CD4-positive, CD25-positive, alpha-beta regulatory T cell (primary cell): ENCODE results near the gene CLDN8. TPM values are rescaled to one million over a fixed set of nuclear protein-coding genes. Genes with fewer than 3 reads are reported as not detected.

Experiments used
- ATAC-seq, 2 donors: fragments of 150-1000 bp; cut with Tn5 transposase; one replicate each; pipeline ENCODE4 v1.10.0; 2021; ENCODE audit warnings: low read depth in 2 of 2, moderate number of reproducible peaks in 2 of 2, moderate library complexity in 1 of 2
- DNase-seq, 3 donors: peaks; one replicate each; pipeline versions ENCODE4 v3.0.0 to v3.0.0-alpha.2; 2012 to 2022; ENCODE audit warnings: mixed read lengths in 1 of 3
- H3K27ac ChIP-seq: one replicate; pipeline ENCODE4 v1.7.0; 2013; ENCODE audit warnings: mild to moderate bottlenecking, low read length; ENCODE audit not compliant: insufficient read depth, poor library complexity, severe bottlenecking
- H3K27me3 ChIP-seq: one replicate; pipeline ENCODE4 v1.7.0; 2013; ENCODE audit warnings: low read length; ENCODE audit not compliant: control insufficient read depth, insufficient read depth
- H3K36me3 ChIP-seq: one replicate; pipeline ENCODE4 v1.7.0; 2013; ENCODE audit warnings: mild to moderate bottlenecking, low read length, moderate library complexity; ENCODE audit not compliant: control insufficient read depth, insufficient read depth
- H3K4me1 ChIP-seq: 2 replicates; pipeline ENCODE4 v1.7.0; 2013; ENCODE audit warnings: mild to moderate bottlenecking, low read length; ENCODE audit not compliant: insufficient read depth, control insufficient read depth, poor library complexity, severe bottlenecking
- H3K4me3 ChIP-seq: one replicate; pipeline ENCODE4 v1.7.0; 2013; ENCODE audit warnings: low read depth, mild to moderate bottlenecking, low read length, moderate library complexity
- H3K9me3 ChIP-seq, 2 experiments: 1 replicate in 1 of 2; 2 replicates in 1 of 2; pipeline ENCODE4 v1.7.0; 2013; ENCODE audit warnings: low read length in 2 of 2, mild to moderate bottlenecking in 1 of 2, moderate library complexity in 1 of 2; ENCODE audit not compliant: control insufficient read depth in 2 of 2
- H3K27ac Mint-ChIP-seq, 3 donors: one replicate each; pipeline ENCODE4 v1.8.0; 2020 to 2022; ENCODE audit warnings: mild to moderate bottlenecking in 3 of 3, mixed read lengths in 3 of 3, moderate library complexity in 2 of 3
- H3K27me3 Mint-ChIP-seq: one replicate; pipeline ENCODE4 v1.8.0; 2022; ENCODE audit warnings: mild to moderate bottlenecking, mixed read lengths
- H3K36me3 Mint-ChIP-seq: one replicate; pipeline ENCODE4 v1.8.0; 2020; ENCODE audit warnings: mixed read lengths
- H3K4me1 Mint-ChIP-seq, 4 donors: one replicate each; pipeline ENCODE4 v1.8.0; 2020 to 2022; ENCODE audit warnings: mixed read lengths in 4 of 4, mild to moderate bottlenecking in 1 of 4
- H3K4me3 Mint-ChIP-seq, 4 donors: one replicate each; pipeline ENCODE4 v1.8.0; 2020 to 2022; ENCODE audit warnings: mild to moderate bottlenecking in 4 of 4, mixed read lengths in 4 of 4, moderate library complexity in 3 of 4
- H3K9me3 Mint-ChIP-seq, 7 donors: one replicate each; pipeline ENCODE4 v1.8.0; 2020 to 2022; ENCODE audit warnings: mixed read lengths in 7 of 7, mild to moderate bottlenecking in 3 of 7, moderate library complexity in 2 of 7
- polyA plus RNA-seq, 4 donors: library from polyadenylated mRNA; unstranded; fragments of 300-500 nt; fragmentation: Illumina TruSeq; gene quantifications; one replicate each; pipeline ENCODE4 v1.2.3, GENCODE V29; 2021
- total RNA-seq: library from RNA; stranded (reverse); gene quantifications from one replicate; pipeline ENCODE4 v1.2.3, GENCODE V29; 2022

CLDN8 gene
- total and polyA plus RNA-seq, 5 donors from 2014 or later = not detected

DNA sequence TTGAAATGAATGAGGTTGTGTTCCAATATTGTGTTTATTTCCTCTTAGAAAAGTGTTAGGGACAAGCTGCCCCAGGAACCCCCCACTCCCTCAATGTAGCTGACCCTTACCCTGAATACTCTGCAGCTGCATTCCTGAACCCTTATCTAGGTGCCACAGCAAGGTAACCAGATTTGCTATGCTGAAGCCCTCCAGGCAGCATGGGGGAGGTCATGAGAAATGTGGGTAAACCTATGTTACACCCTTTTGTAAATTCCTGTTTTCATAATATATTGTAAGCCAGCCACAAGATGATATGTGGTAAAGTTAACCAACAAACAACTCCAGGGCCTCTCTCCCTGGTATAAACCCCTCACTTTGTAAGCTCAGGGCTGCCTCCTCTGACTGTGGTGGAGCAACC lies 27.8 kb upstream of the CLDN8 start:
- no peaks in the 10 kb centered on the region for H3K4me1 Mint-ChIP-seq

DNA sequence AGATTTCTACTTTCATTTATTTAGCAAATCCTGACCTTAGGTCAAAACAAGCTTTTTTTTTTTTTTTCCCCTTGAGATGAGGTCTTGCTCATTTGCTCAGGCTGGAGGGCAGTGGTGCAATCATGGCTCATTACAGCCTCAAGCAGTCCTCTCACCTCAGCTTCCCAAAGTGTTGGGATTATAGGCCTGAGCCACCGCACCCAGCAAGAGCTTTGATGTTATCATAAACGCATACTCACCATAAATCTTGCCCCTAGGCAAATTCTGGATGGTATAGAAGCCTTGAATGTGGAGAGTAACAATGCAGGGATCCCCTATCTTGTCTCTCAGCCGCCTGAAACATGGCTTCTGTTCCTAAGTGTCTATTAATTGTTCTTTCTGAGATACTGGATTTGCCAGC lies 24.8 kb upstream of the CLDN8 start:
- no peak for DNase-seq
- no peak overlapping the region for H3K27ac ChIP-seq
- H3K4me3 Mint-ChIP-seq = no peak overlapping the region
- no peaks in the 10 kb centered on the region for H3K27me3 ChIP-seq
- no peaks in the 10 kb centered on the region for H3K27me3 Mint-ChIP-seq
- no peak overlapping the region for H3K4me3 ChIP-seq
- no peaks in the 10 kb centered on the region for H3K36me3 Mint-ChIP-seq
- H3K27ac Mint-ChIP-seq = no peak overlapping the region
- no peaks in the 10 kb centered on the region for H3K9me3 Mint-ChIP-seq
- no peaks in the 10 kb centered on the region for H3K36me3 ChIP-seq
- no peak for ATAC-seq
- no peaks in the 10 kb centered on the region for H3K4me1 ChIP-seq
- H3K9me3 ChIP-seq = no peaks in the 10 kb centered on the region
- no peaks in the 10 kb centered on the region for H3K4me1 Mint-ChIP-seq

More for the DNA sequence above, 27.8 kb upstream of the CLDN8 start:
- Histone ChIP-seq H3K36me3 (no peaks in the 10 kb centered on the region), H3K9me3 (no peaks in the 10 kb centered on the region), H3K4me1 (no peaks in the 10 kb centered on the region), H3K4me3 (no peak overlapping the region), H3K27ac (no peak overlapping the region), H3K27me3 (no peaks in the 10 kb centered on the region)
- Mint-ChIP-seq H3K27me3 (no peaks in the 10 kb centered on the region), H3K4me3 (no peak overlapping the region), H3K9me3 (no peaks in the 10 kb centered on the region), H3K36me3 (no peaks in the 10 kb centered on the region), H3K27ac (no peak overlapping the region)
- DNase-seq = no peak
- no peak for ATAC-seq

DNA sequence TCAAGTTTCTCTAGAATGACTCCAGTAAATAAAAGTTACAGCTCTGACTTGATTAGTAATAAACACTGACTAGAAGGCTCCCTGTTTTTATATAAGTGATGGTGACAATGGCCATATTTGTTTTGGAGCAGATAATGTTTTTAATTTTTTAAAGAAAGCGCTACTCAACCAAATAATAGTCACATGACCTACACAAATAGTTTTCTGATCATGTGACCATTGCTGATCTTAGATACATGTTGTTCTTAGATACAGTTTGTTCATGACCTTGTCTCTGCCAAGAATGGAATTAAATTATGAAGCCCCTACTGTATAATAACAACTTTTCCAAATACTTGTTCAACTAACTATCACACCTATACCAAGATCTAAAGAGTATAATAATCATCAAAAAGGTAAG lies 22.3 kb upstream of the CLDN8 start:
- H3K27ac ChIP-seq = no peak overlapping the region
- no peaks in the 10 kb centered on the region for H3K4me1 Mint-ChIP-seq
- H3K4me3 ChIP-seq = no peak overlapping the region
- no peaks in the 10 kb centered on the region for H3K9me3 ChIP-seq
- no peak overlapping the region for H3K4me3 Mint-ChIP-seq
- H3K27me3 ChIP-seq = no peaks in the 10 kb centered on the region
- H3K9me3 Mint-ChIP-seq = peaks cover 0 to 5% (median 0%) of the 10 kb centered on the region in 7 donors
- no peaks in the 10 kb centered on the region for H3K27me3 Mint-ChIP-seq
- H3K36me3 ChIP-seq = no peaks in the 10 kb centered on the region
- DNase-seq = no peak
- H3K27ac Mint-ChIP-seq = no peak overlapping the region
- ATAC-seq = no peak
- H3K4me1 ChIP-seq = no peaks in the 10 kb centered on the region
- no peaks in the 10 kb centered on the region for H3K36me3 Mint-ChIP-seq

DNA sequence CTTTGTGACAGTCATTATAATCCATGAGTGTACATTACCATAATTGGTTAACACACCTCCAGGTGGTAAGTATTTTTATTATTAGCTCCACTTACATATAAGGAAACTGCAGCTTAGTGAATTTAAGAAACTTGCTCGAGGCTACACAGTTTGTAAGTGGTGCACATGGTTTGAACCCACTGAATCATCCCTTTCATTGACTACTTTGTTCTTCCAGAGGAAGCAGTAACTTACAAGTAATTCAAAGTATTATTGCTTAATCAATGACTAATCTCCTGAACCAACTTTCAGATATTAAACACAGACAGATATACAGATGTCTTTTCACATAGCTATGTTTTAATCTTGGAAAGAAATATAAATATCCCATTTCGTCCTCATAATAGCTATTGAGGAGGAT lies 18.7 kb upstream of the CLDN8 start:
- DNase-seq = no peak
- Mint-ChIP-seq H3K27ac (no peak overlapping the region), H3K27me3 (no peaks in the 10 kb centered on the region), H3K4me1 (no peaks in the 10 kb centered on the region), H3K9me3 (peaks cover 0 to 6% (median 2%) of the 10 kb centered on the region in 7 donors), H3K4me3 (no peak overlapping the region), H3K36me3 (no peaks in the 10 kb centered on the region)
- H3K27me3 ChIP-seq = no peaks in the 10 kb centered on the region
- H3K27ac ChIP-seq = no peak overlapping the region
- no peaks in the 10 kb centered on the region for H3K4me1 ChIP-seq
- ATAC-seq = no peak
- H3K9me3 ChIP-seq = no peaks in the 10 kb centered on the region
- H3K36me3 ChIP-seq = no peaks in the 10 kb centered on the region
- no peak overlapping the region for H3K4me3 ChIP-seq

DNA sequence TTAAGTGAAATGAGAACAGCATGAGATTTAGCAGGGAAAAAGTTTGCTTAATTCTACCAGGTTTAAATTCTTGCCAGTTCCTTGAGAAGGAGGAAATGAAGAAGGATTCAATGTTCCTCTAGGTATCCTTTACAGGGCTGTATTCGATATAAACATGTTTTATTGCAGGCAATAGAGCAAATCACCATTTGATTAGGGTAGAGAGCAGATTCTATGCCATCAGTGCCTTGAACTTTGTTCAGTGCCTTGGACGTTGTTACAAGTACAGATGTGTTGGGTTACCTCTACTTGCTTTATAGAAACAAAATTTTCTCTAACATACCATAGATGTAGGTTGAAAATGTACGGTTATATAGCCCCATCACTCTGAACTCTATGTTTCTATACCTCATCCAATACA lies 18.2 kb upstream of the CLDN8 start:
- Histone ChIP-seq H3K9me3 (no peaks in the 10 kb centered on the region), H3K4me3 (no peak overlapping the region), H3K27ac (no peak overlapping the region), H3K36me3 (no peaks in the 10 kb centered on the region), H3K4me1 (no peaks in the 10 kb centered on the region), H3K27me3 (no peaks in the 10 kb centered on the region)
- Mint-ChIP-seq H3K27ac (no peak overlapping the region), H3K9me3 (peaks cover 0 to 6% (median 3%) of the 10 kb centered on the region in 7 donors), H3K4me1 (no peaks in the 10 kb centered on the region), H3K36me3 (no peaks in the 10 kb centered on the region), H3K4me3 (no peak overlapping the region), H3K27me3 (no peaks in the 10 kb centered on the region)
- DNase-seq (no peak), ATAC-seq (no peak)

DNA sequence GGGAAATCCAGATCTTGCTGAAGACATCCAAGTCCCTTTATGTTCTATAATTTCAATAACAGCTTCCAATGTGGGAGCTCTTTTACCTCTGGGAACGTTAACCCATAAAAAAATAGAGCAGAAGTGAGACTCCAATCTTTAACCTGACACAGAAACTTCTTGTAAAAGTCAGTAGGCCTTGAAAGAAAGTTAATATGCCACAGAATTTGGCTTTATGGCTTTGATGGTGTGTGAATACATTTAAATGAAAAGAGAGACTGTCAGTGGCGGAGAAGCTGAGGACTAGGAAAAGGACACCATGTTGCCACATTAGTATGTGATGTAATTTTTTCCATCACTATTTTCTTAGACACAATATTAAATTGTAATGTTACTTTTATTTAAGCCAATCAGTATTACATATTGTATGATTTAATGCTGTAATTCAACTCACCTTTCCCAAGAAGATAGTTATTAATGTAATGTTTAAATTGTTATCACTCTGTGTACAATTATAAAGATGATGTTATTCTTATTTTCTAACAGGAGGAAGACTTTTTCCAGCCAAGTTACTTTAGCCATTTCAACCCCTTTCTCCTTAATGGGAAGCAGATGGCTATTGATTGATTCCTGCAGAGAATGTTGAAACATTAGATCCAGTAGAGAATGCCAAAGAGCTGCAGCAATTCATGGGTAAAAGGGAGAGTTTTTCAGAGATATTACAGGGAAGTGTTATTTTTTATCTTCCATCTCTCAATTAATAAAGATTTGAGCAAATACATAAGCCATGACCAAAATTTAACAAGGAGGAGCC lies 17.5 kb upstream of the CLDN8 start:
- H3K4me3 ChIP-seq = no peak overlapping the region
- peaks cover 0 to 6% (median 3%) of the 10 kb centered on the region in 7 donors for H3K9me3 Mint-ChIP-seq
- H3K27ac Mint-ChIP-seq = no peak overlapping the region
- H3K9me3 ChIP-seq = no peaks in the 10 kb centered on the region
- no peaks in the 10 kb centered on the region for H3K4me1 Mint-ChIP-seq
- no peak overlapping the region for H3K27ac ChIP-seq
- H3K4me1 ChIP-seq = no peaks in the 10 kb centered on the region
- no peak for ATAC-seq
- H3K27me3 Mint-ChIP-seq = no peaks in the 10 kb centered on the region
- DNase-seq = no peak
- no peaks in the 10 kb centered on the region for H3K36me3 ChIP-seq
- H3K27me3 ChIP-seq = no peaks in the 10 kb centered on the region
- no peak overlapping the region for H3K4me3 Mint-ChIP-seq
- no peaks in the 10 kb centered on the region for H3K36me3 Mint-ChIP-seq

DNA sequence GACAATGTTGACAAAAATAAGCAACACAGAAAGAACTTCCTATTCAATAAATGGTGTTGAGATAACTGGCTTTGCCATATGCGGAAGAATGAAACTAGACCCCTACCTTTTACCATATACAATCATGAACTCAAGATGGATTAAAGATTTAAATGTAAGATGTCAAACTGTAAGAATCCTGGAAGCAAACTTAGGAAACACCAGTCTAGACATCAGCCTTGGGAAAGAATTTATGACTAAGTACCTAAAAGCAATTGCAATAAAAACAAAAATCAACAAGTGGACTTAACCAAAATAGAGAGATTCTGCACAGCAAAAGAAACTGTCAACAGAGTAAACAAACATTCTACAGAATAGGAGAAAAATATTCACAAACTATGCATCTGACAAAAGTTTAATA lies 16.1 kb upstream of the CLDN8 start:
- H3K9me3 ChIP-seq = no peaks in the 10 kb centered on the region
- H3K4me3 ChIP-seq = no peak overlapping the region
- Mint-ChIP-seq H3K4me3 (no peak overlapping the region), H3K36me3 (no peaks in the 10 kb centered on the region), H3K27me3 (no peaks in the 10 kb centered on the region), H3K4me1 (no peaks in the 10 kb centered on the region), H3K9me3 (peaks cover 0 to 6% (median 3%) of the 10 kb centered on the region in 7 donors), H3K27ac (no peak overlapping the region)
- H3K36me3 ChIP-seq = no peaks in the 10 kb centered on the region
- ATAC-seq = no peak
- no peak for DNase-seq
- no peaks in the 10 kb centered on the region for H3K27me3 ChIP-seq
- H3K27ac ChIP-seq = no peak overlapping the region
- no peaks in the 10 kb centered on the region for H3K4me1 ChIP-seq
